Activated T-helper 2 cell treated with anti-CD3 and anti-CD28 coated beads, Interferon-gamma antibody, Interleukin-2, Interleukin-4, amounts not matched to agents 10 μg/mL and 5 μg/mL and 100 μg/mL, durations not matched to agents 14 hours and 24 hours and 36 hours (primary cell): Measurements from ENCODE around the gene PPP6C. TPM values are rescaled to one million over a fixed set of nuclear protein-coding genes. Genes with fewer than 3 reads are reported as not detected.
"Not testable (repeated sequence)": the region's sequence is repeated elsewhere in the genome, so short reads cannot be mapped to it uniquely, and the experiment has no call there.

Source experiments
- DNase-seq: peaks from one replicate; pipeline ENCODE4 v3.0.0; 2021; ENCODE audit warnings: low spot score
- H3K27ac Mint-ChIP-seq: one replicate; pipeline ENCODE4 v1.8.0; 2021; ENCODE audit warnings: mixed read lengths
- H3K27me3 Mint-ChIP-seq: one replicate; pipeline ENCODE4 v1.8.0; 2021; ENCODE audit warnings: low read depth, mixed read lengths
- H3K36me3 Mint-ChIP-seq: one replicate; pipeline ENCODE4 v1.8.0; 2021; ENCODE audit warnings: low read depth, mixed read lengths
- H3K4me1 Mint-ChIP-seq: one replicate; pipeline ENCODE4 v1.8.0; 2021; ENCODE audit warnings: low read depth, mixed read lengths
- H3K4me3 Mint-ChIP-seq: one replicate; pipeline ENCODE4 v1.8.0; 2021; ENCODE audit warnings: low read depth, mild to moderate bottlenecking, moderate library complexity, mixed read lengths
- H3K9me3 Mint-ChIP-seq: one replicate; pipeline ENCODE4 v1.8.0; 2021; ENCODE audit warnings: mixed read lengths
- intact Hi-C: fragments of 100-400 bp; cut with micrococcal nuclease; formaldehyde crosslinking; loops from one replicate; pipeline ENCODE4 v1.15.1; 2023
- total RNA-seq: library from RNA; stranded (reverse); gene quantifications from 2 replicates; pipeline ENCODE4 v1.2.3, GENCODE V29; 2022

The PPP6C gene
- total RNA-seq, 1 donor from 2014 or later: 44.9 TPM

- no peak overlapping the region for H3K4me3 Mint-ChIP-seq
- peaks cover 11% of the 10 kb centered on the region for H3K4me1 Mint-ChIP-seq
- H3K27ac Mint-ChIP-seq: no peak overlapping the region
- no peaks in the 10 kb centered on the region for H3K27me3 Mint-ChIP-seq
- no peak for DNase-seq
- H3K36me3 Mint-ChIP-seq: peaks cover 52% of the 10 kb centered on the region
- intact Hi-C loops: no loop called here
- H3K9me3 Mint-ChIP-seq: no peaks in the 10 kb centered on the region
Observed at GRCh38 chr9:125204477-125204876, 14.9 kb upstream of the PPP6C start.

DNA sequence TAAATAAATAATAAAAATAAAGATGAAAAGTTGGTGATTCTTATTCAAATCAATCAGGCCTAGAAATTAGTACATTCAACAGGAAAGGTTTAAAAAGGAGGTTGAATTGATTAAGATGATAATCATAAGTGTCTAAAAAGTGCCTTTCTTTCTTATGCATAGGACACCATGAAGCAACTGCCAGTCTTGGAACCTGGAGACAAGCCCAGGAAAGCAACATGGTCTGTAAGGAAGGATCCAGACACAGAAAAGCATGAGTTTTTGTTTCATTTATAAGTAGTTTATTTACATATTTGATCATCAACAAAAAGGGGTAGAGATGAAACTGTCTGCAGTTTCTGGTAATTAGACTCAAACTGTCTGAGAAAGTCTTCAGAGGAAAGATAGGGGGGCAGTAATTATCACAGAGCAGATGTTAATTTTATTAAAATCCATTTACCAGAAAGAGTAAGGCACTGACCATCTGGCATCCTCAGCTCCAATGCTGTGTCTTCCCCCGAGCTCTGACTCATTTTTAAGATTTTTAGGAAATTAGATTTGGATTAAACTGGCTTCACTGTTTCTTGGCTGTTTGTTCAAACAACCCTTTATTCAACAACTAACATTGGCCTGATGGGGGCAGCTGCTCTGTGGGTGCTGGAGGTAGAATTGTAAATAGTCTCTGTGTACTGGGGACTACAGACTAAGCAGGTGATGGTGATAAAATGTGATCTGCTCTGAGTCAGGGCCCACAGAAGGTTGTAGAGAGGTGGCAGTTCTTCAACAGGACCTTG is 13.4 kb upstream of the PPP6C start:
- peaks cover 3% of the 10 kb centered on the region for H3K27me3 Mint-ChIP-seq
- no peaks in the 10 kb centered on the region for H3K9me3 Mint-ChIP-seq
- H3K4me3 Mint-ChIP-seq: no peak overlapping the region
- peaks cover 12% of the 10 kb centered on the region for H3K4me1 Mint-ChIP-seq
- DNase-seq: no peak
- intact Hi-C loops: no loop called here
- no peak overlapping the region for H3K27ac Mint-ChIP-seq
- peaks cover 44% of the 10 kb centered on the region for H3K36me3 Mint-ChIP-seq

GRCh38 chr9:125200216-125201047 is 10.8 kb upstream of the PPP6C start, which contains the start of gene RABEPK:
TSS of gene RABEPK (plus strand) at chr9:125200542. CDS start at chr9:125203014, 2,472 bp downstream.
- H3K4me3 Mint-ChIP-seq: peak within 1 kb of the TSS; percentile 91
- peak within 1 kb of the TSS; percentile 88 for H3K27ac Mint-ChIP-seq

GRCh38 chr9:125195591-125195990 is 6.0 kb upstream of the PPP6C start:
- H3K27ac Mint-ChIP-seq, H3K36me3 Mint-ChIP-seq, H3K4me3 Mint-ChIP-seq, H3K9me3 Mint-ChIP-seq, intact Hi-C loops, H3K27me3 Mint-ChIP-seq, DNase-seq: not testable (repeated sequence)
- H3K4me1 Mint-ChIP-seq: peaks cover 17% of the 10 kb centered on the region

More at GRCh38 chr9:125200216-125201047, 10.8 kb upstream of the PPP6C start, which contains the start of gene RABEPK:
- Mint-ChIP-seq H3K4me1 (peaks cover 16% of the 10 kb centered on the region), H3K9me3 (no peaks in the 10 kb centered on the region), H3K27me3 (peaks cover 5% of the 10 kb centered on the region), H3K36me3 (peaks cover 24% of the 10 kb centered on the region)
- DNase-seq: peak; percentile 88
- intact Hi-C loops: loop anchor here (1.0 kb wide), 2 partner anchors 10 to 41 kb away; partner anchors contain the start of gene HSPA5

GRCh38 chr9:125194466-125194865 is 4.9 kb upstream of the PPP6C start:
- H3K4me3 Mint-ChIP-seq, DNase-seq, H3K36me3 Mint-ChIP-seq, intact Hi-C loops, H3K9me3 Mint-ChIP-seq, H3K27me3 Mint-ChIP-seq, H3K27ac Mint-ChIP-seq: not testable (repeated sequence)
- peaks cover 17% of the 10 kb centered on the region for H3K4me1 Mint-ChIP-seq

GRCh38 chr9:125190361-125190801 is 778 bp upstream of the PPP6C start:
- DNase-seq: peak; percentile 14
- peaks cover 22% of the 10 kb centered on the region for H3K4me1 Mint-ChIP-seq
- peaks cover 7% of the 10 kb centered on the region for H3K36me3 Mint-ChIP-seq
- intact Hi-C loops: loop anchor here (1.0 kb wide), 1 partner anchor 10 kb away; the partner anchor contains the start of gene RABEPK
- peak overlapping the region; percentile 94 for H3K4me3 Mint-ChIP-seq
- H3K9me3 Mint-ChIP-seq: no peaks in the 10 kb centered on the region
- peak overlapping the region; percentile 91 for H3K27ac Mint-ChIP-seq
- H3K27me3 Mint-ChIP-seq: no peaks in the 10 kb centered on the region

DNA sequence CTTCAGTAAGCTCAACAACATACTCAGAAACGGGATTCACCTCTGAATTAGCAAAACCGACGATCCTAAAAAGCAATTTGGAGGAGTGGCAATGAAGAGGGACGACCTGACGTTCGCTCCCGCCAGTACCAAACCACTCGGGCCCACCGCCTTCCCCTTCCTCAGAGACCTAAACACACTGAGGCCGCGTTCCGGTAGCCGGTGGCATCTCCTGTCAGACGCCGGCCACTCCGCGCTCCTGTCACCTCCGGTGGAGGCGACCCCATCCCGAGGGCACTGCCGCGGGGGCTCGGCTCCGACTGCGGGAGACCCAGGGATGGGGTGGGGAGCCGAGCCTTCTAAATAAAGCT is 617 bp downstream of the PPP6C start:
- intact Hi-C loops: loop anchor here (1.0 to 5.0 kb wide), 4 partner anchors 52 to 317 kb away; partner anchors contain the start of genes GAPVD1, GOLGA1 and HSPA5
- DNase-seq: peak; percentile 22
- peak overlapping the region; percentile 91 for H3K27ac Mint-ChIP-seq
- peak overlapping the region; percentile 94 for H3K4me3 Mint-ChIP-seq
- peaks cover 18% of the 10 kb centered on the region for H3K4me1 Mint-ChIP-seq
- no peaks in the 10 kb centered on the region for H3K27me3 Mint-ChIP-seq
- H3K9me3 Mint-ChIP-seq: no peaks in the 10 kb centered on the region
- peaks cover 9% of the 10 kb centered on the region for H3K36me3 Mint-ChIP-seq

DNA sequence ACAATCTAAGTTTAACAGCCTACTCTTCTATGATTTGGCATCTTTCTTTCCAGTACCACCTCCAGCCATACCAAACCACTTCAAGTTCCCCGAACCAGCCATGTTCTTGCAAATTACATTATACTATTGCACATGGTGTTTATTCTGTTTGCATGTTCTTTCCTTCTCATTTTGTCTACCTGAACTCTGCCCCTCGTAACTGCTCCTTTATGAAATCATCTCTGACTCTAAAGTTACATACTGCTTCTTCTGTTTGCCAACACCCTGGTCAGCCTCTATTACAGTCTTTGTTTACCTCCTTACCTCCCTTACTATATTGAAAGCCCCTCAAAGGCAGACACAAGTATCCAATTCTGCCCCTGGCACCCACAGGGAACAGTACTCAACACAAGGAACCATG is 6.0 kb downstream of the PPP6C start:
- Mint-ChIP-seq H3K4me1 (peaks cover 27% of the 10 kb centered on the region), H3K4me3 (no peak overlapping the region), H3K9me3 (peaks cover 4% of the 10 kb centered on the region), H3K27me3 (no peaks in the 10 kb centered on the region), H3K36me3 (peaks cover 27% of the 10 kb centered on the region), H3K27ac (no peak overlapping the region)
- no peak for DNase-seq
- intact Hi-C loops: no loop called here

GRCh38 chr9:125183054-125183453 is 6.5 kb downstream of the PPP6C start:
- H3K36me3 Mint-ChIP-seq: peaks cover 29% of the 10 kb centered on the region
- no peak overlapping the region for H3K27ac Mint-ChIP-seq
- intact Hi-C loops: no loop called here
- peaks cover 4% of the 10 kb centered on the region for H3K9me3 Mint-ChIP-seq
- no peaks in the 10 kb centered on the region for H3K27me3 Mint-ChIP-seq
- DNase-seq: no peak
- no peak overlapping the region for H3K4me3 Mint-ChIP-seq
- peaks cover 31% of the 10 kb centered on the region for H3K4me1 Mint-ChIP-seq

DNA sequence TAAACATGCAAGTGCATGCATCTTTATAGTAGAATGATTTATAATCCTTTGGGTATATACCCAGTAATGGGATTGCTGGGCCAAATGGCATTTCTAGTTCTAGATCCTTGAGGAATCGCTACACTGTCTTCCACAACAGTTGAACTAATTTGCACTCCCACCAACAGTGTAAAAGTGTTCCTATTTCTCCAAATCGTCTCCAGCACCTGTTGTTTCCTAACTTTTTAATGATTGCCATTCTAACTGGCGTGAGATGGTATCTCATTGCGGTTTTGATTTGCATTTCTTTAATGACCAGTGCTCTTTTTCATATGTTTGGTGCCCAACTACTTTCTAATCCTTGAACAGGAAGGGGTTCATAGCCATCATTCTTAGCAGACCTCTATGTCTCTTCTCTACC is 7.8 kb downstream of the PPP6C start:
- DNase-seq, H3K9me3 Mint-ChIP-seq, H3K27me3 Mint-ChIP-seq, H3K27ac Mint-ChIP-seq, intact Hi-C loops, H3K4me3 Mint-ChIP-seq: not testable (repeated sequence)
- H3K4me1 Mint-ChIP-seq: peaks cover 28% of the 10 kb centered on the region
- peaks cover 25% of the 10 kb centered on the region for H3K36me3 Mint-ChIP-seq

GRCh38 chr9:125180876-125181275 is 8.7 kb downstream of the PPP6C start:
- no peak overlapping the region for H3K4me3 Mint-ChIP-seq
- no peak overlapping the region for H3K27ac Mint-ChIP-seq
- peaks cover 25% of the 10 kb centered on the region for H3K36me3 Mint-ChIP-seq
- intact Hi-C loops: no loop called here
- peaks cover 4% of the 10 kb centered on the region for H3K9me3 Mint-ChIP-seq
- peaks cover 30% of the 10 kb centered on the region for H3K4me1 Mint-ChIP-seq
- H3K27me3 Mint-ChIP-seq: no peaks in the 10 kb centered on the region
- no peak for DNase-seq

DNA sequence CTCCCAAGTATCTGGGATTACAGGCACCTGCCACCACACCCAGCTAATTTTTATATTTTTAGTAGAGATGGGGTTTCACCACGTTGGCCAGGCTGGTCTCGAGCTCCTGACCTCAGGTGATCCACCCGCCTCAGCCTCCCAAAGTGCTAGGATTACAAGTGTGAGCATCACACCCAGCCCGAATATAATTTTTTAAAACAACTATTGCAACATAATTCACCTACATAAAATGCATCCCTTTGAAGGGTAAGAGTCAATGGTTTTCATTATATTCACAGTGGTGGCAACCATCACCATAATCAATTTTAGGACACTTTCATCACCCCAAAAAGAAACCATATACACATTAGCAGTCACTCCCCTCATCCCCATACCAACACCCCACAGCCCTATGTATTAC is 9.8 kb downstream of the PPP6C start:
- H3K27ac Mint-ChIP-seq, intact Hi-C loops, H3K4me3 Mint-ChIP-seq, DNase-seq, H3K27me3 Mint-ChIP-seq, H3K9me3 Mint-ChIP-seq: not testable (repeated sequence)
- Mint-ChIP-seq H3K36me3 (peaks cover 25% of the 10 kb centered on the region), H3K4me1 (peaks cover 28% of the 10 kb centered on the region)

DNA sequence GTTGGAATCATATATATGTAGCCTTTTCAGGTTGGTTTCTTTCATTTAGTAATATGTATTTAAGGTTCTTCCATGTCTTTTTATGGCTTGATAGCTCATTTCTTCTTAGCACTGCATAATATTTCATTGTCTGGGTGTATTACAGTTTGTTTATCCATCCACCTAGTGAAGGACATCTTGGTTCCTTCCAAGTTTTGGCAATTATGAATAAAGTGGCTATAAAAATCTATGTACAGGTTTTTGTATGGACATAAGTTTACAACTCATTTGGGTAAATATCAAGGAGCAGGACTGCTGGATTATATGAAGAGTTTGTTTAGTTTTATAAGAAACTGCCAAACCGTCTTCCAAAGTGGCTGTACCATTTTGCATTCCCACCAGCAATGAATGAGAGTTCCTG is 11.7 kb downstream of the PPP6C start:
- H3K4me3 Mint-ChIP-seq: no peak overlapping the region
- H3K27ac Mint-ChIP-seq: no peak overlapping the region
- peaks cover 22% of the 10 kb centered on the region for H3K36me3 Mint-ChIP-seq
- peaks cover 4% of the 10 kb centered on the region for H3K9me3 Mint-ChIP-seq
- no peak for DNase-seq
- H3K27me3 Mint-ChIP-seq: no peaks in the 10 kb centered on the region
- peaks cover 25% of the 10 kb centered on the region for H3K4me1 Mint-ChIP-seq
- intact Hi-C loops: no loop called here
